GM18520 (cell line): ENCODE results near the gene NADK2.

Experiments used
- ATAC-seq: cut with Tn5 transposase; IDR thresholded peaks from one replicate; pipeline ENCODE4 v1.9.1; 2021; ENCODE audit not compliant: unreplicated experiment

NADK2 gene

GRCh38 chr5:36168737-36169136 lies 73.0 kb downstream of the NADK2 start:
- no peak for ATAC-seq

GRCh38 chr5:36164461-36164860 lies 77.3 kb downstream of the NADK2 start:
- no peak for ATAC-seq

GRCh38 chr5:36162810-36163486 lies 78.8 kb downstream of the NADK2 start:
- no peak for ATAC-seq

GRCh38 chr5:36161361-36161760 lies 80.4 kb downstream of the NADK2 start:
- no peak for ATAC-seq

- no peak for ATAC-seq
These were observed 81.1 kb downstream of the NADK2 start for GRCh38 chr5:36160617-36161016.

- ATAC-seq, result no peak
These were observed 83.6 kb downstream of the NADK2 start for GRCh38 chr5:36158144-36158543.

GRCh38 chr5:36156619-36157018 lies 85.1 kb downstream of the NADK2 start:
- ATAC-seq, result no peak

- no peak for ATAC-seq
These were observed 85.6 kb downstream of the NADK2 start for GRCh38 chr5:36156121-36156601.

GRCh38 chr5:36155291-36155690 lies 86.4 kb downstream of the NADK2 start:
- ATAC-seq, result no peak

- no peak for ATAC-seq
These were observed 88.0 kb downstream of the NADK2 start for GRCh38 chr5:36153726-36154125.

- no peak for ATAC-seq
These were observed 88.4 kb downstream of the NADK2 start for GRCh38 chr5:36153298-36153677.

GRCh38 chr5:36152324-36153297 lies 89.1 kb downstream of the NADK2 start:
- no peak for ATAC-seq

GRCh38 chr5:36151434-36152323 lies 90.0 kb downstream of the NADK2 start, which contains the start of the genes LMBRD2 and SKP2:
Gene LMBRD2 (minus strand): TSS chr5:36151887. CDS start chr5:36143349, 8,538 bp downstream.
Gene SKP2 (plus strand): TSS chr5:36152111. CDS start chr5:36152263, 152 bp downstream.
- peak; percentile 99 for ATAC-seq

GRCh38 chr5:36150676-36151433 lies 90.9 kb downstream of the NADK2 start:
- no peak for ATAC-seq

- no peak for ATAC-seq
These were observed 94.0 kb downstream of the NADK2 start for GRCh38 chr5:36147681-36148080.

- no peak for ATAC-seq
These were observed 95.3 kb downstream of the NADK2 start for GRCh38 chr5:36146390-36146789.

GRCh38 chr5:36145311-36145710 lies 96.4 kb downstream of the NADK2 start:
- ATAC-seq, result no peak
